AG09309 (cell line): Measurements from ENCODE around the gene MLIP.

Source experiments
- DNase-seq: peaks from one replicate; pipeline ENCODE4 v3.0.0-alpha.2; 2010; ENCODE audit warnings: low read depth
- H3K4me3 ChIP-seq: 2 replicates; pipeline ENCODE4 v1.5.1; 2011; ENCODE audit warnings: mild to moderate bottlenecking, low read depth, low read length, moderate library complexity; ENCODE audit not compliant: control insufficient read depth
- TF ChIP-seq, protein P1 (sequence below): IDR thresholded peaks from 2 replicates; pipeline ENCODE4 v1.5.1; 2011; ENCODE audit warnings: mild to moderate bottlenecking, low read depth, low read length, inconsistent platforms; ENCODE audit not compliant: insufficient read depth, control insufficient read depth; ENCODE audit errors: missing control alignments

The MLIP gene

DNA sequence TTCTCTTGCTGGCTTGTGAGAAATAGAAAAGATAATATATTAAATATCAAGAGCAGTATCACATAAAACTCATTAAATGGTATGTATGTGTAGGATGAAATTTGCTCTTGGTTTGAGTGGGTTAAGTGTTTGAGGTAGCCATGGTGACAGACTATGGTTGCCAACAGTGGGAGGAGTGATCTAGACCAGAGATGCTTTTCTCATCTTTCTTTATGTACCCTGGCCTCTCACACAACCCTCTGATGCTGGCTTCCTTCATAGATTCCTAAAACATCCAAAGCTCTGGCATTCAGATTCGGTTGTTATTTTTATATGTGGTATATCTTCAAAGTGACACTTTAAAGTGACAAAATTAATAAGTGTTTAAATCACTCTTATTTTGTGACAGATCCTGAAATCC is 9.0 kb upstream of the MLIP start:
- no peak overlapping the region for H3K4me3 ChIP-seq
- no peak for DNase-seq
- TF ChIP-seq, protein P1, sequence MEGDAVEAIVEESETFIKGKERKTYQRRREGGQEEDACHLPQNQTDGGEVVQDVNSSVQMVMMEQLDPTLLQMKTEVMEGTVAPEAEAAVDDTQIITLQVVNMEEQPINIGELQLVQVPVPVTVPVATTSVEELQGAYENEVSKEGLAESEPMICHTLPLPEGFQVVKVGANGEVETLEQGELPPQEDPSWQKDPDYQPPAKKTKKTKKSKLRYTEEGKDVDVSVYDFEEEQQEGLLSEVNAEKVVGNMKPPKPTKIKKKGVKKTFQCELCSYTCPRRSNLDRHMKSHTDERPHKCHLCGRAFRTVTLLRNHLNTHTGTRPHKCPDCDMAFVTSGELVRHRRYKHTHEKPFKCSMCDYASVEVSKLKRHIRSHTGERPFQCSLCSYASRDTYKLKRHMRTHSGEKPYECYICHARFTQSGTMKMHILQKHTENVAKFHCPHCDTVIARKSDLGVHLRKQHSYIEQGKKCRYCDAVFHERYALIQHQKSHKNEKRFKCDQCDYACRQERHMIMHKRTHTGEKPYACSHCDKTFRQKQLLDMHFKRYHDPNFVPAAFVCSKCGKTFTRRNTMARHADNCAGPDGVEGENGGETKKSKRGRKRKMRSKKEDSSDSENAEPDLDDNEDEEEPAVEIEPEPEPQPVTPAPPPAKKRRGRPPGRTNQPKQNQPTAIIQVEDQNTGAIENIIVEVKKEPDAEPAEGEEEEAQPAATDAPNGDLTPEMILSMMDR, result no peak

DNA sequence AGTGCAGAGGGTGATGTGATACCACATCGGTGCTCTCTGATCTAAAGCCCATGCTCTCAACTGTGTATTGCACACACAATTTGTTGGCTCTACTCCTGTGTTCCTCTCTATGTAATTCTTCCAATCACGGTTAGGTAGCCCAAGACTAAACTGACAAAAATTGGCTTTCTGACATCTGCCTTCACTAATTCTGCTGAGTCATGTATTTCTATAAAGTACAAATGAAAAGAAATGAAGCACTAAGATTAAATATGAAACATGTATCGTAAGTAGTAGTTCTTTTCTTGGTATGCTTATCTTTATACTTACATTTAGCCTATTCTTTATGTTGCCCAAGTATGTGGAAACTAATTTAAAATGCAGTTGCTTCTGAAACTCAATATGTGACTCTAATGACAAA is 7.7 kb upstream of the MLIP start:
- TF ChIP-seq, protein P1, result no peak

DNA sequence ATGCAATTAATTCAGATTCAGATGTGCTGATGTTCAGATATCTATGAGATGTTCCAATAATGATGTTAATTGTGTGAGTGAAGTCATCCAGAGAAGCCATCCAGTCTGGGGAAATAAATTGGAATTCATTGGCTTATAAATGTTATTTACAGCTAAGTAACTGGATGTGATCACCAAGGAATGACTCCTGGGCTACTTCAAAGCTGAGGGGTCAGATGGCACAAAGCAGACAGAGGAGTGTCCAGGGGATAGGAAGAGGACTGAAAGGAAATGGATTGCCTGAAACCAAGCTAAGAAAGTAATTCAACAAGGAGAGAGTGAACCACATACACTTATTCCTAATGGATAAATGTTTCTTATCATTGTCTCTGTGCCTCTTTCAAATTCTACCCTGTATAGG is 4.5 kb upstream of the MLIP start:
- TF ChIP-seq, protein P1, result no peak

More for the DNA sequence above, 7.7 kb upstream of the MLIP start:
- H3K4me3 ChIP-seq, result no peak overlapping the region
- DNase-seq, result no peak

DNA sequence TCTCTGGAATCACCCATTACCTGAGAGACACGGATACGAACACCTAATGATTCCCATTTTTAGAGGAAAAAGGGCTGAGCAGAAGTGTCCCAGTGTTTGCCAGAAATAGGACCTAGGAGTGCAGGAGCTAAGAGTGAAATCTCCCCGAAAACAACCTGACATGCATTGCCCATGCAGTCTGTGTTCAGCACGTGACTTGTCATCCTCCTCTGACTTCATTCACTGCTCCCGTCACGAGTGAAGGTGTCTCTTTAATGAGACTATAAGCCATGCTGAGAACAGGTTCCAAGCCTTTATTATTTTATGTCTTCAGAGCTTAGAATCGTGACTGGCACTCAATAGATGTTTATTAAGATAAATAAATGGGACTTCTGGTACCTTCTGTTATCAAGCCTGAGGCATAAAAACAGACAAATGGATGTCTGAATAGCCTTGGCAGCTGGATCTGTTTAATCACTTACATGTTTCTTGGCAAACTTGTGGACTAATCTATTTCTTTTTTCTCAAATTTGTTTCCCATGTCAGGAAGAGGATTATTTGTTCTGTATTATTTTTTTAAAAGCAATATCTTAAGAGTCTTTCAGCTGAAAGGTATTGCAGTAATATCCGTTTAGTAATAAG is 3.7 kb upstream of the MLIP start:
- no peak for DNase-seq
- no peak overlapping the region for H3K4me3 ChIP-seq
- TF ChIP-seq, protein P1, result no peak

More for the DNA sequence above, 4.5 kb upstream of the MLIP start:
- DNase-seq, result no peak
- no peak overlapping the region for H3K4me3 ChIP-seq

DNA sequence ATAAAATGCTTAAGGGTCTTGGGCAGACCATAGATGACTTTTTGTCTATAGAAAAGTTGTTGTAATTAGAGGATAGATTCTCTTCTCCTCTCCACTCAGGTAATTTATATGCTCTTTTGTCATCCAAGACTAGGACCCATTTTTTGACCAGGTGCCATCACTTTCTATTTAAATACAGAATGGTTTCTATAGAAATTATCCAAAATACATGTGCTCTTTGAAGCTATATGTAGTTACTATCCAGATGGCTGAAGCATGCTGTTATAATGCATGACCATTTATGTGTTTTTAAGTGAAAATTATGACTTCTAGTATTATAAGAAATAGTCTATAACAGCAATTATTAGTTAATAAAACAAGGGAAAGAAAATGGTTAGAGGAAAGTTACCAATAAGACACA is 3.0 kb upstream of the MLIP start:
- TF ChIP-seq, protein P1, result no peak
- H3K4me3 ChIP-seq, result no peak overlapping the region
- DNase-seq, result no peak

DNA sequence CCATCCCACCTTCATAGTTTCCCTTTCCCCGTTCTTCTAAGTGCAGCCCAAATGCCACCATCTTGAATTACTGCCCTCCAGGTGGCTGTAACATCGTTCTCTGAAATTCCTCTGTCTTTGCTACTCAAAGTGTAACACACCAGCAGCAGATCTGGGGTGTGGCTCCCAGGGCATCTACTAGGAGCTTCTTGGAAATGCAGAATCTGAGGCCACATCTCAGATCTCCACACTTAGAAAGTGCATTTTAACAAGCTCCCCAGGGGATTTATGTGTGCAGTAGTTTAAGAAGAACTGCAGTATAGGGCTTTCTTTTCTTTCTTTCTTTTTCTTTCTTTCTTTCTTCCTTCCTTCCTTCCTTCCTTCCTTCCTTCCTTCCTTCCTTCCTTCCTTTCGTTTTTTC is 1.7 kb upstream of the MLIP start:
- DNase-seq, result no peak
- no peak overlapping the region for H3K4me3 ChIP-seq
- TF ChIP-seq, protein P1, result no peak

DNA sequence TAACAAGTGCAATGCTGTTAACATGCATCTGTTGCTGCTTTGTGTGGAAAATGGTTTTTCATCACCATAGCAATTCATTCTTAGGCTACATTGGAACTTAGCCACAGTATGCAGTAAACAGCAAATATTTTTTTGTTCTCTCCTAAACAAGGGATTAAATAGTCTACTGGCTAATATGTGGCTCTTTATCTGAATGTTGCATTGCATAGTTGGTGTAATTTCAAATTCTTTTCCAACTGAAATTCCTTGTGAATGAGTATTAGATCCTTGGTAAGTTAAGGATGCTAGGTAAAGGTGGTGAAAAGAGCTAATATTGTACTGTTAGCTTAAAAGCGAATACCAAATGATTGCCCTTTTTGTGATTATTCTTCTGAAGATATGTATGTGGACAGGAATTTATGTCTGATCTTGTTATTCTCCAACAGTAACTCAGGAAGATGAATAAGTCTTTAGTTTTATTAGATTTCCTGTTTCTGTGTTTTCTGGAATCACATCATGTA is 958 bp downstream of the MLIP start:
- no peak overlapping the region for H3K4me3 ChIP-seq
- TF ChIP-seq, protein P1, result no peak
- no peak for DNase-seq
